Caco-2 (cell line): Measurements from ENCODE around the gene SIDT1. TPM values are rescaled to one million over a fixed set of nuclear protein-coding genes. Genes with fewer than 3 reads are reported as not detected.

Experiments used
- BruUV-seq: library from RNA; stranded (reverse); fragments of 400-500 nt; replicated peaks from 2 replicates; lab custom pipeline; 2021; lab: Mats Ljungman, UMichigan
- CTCF ChIA-PET: fragments of 300-600 bp; sonication (Branson Sonifier 250); formaldehyde crosslinking; loops from one replicate; lab custom pipeline; 2022; ENCODE audit warnings: antibody characterized with exemption; lab: Charles Lee
- POLR2A ChIA-PET: fragments of 300-600 bp; sonication (Branson Sonifier 250); formaldehyde crosslinking; loops from one replicate; lab custom pipeline; 2022; ENCODE audit warnings: antibody characterized with exemption; lab: Charles Lee
- DNase-seq, 2 experiments: peaks; one replicate each; pipeline versions ENCODE4 v3.0.0 to v3.0.0-alpha.2; 2020 to 2022
- H3K27me3 ChIP-seq: replicated peaks from 2 replicates; pipeline ENCODE4 v1.6.0; 2011; ENCODE audit warnings: low read length; ENCODE audit not compliant: control insufficient read depth, insufficient read depth
- H3K36me3 ChIP-seq: 2 replicates; pipeline ENCODE4 v1.5.1; 2011; ENCODE audit warnings: low read length; ENCODE audit not compliant: control insufficient read depth, insufficient read depth
- H3K4me1 ChIP-seq: fragments of 250-450 bp; sonication (Bioruptor Pico); 2 replicates; pipeline ENCODE4 v1.5.1; 2020; ENCODE audit warnings: mild to moderate bottlenecking
- H3K4me3 ChIP-seq: 2 replicates; pipeline ENCODE4 v1.5.1; 2011; ENCODE audit warnings: low read depth, mild to moderate bottlenecking, control low read depth, low read length
- H3K9me3 ChIP-seq: fragments of 250-450 bp; sonication (Bioruptor Pico); 2 replicates; pipeline ENCODE4 v1.5.1; 2020; ENCODE audit warnings: mild to moderate bottlenecking, moderate library complexity
- H3K27ac Mint-ChIP-seq: one replicate; pipeline ENCODE4 v1.8.0; 2022; ENCODE audit warnings: mixed read lengths; ENCODE audit not compliant: unreplicated experiment
- H3K27me3 Mint-ChIP-seq: one replicate; pipeline ENCODE4 v1.8.0; 2022; ENCODE audit warnings: mixed read lengths; ENCODE audit not compliant: insufficient read depth, unreplicated experiment
- H3K36me3 Mint-ChIP-seq: one replicate; pipeline ENCODE4 v1.8.0; 2022; ENCODE audit warnings: mild to moderate bottlenecking, mixed read lengths; ENCODE audit not compliant: insufficient read depth, unreplicated experiment
- H3K4me1 Mint-ChIP-seq: one replicate; pipeline ENCODE4 v1.8.0; 2022; ENCODE audit warnings: low read depth, mixed read lengths; ENCODE audit not compliant: unreplicated experiment
- H3K4me3 Mint-ChIP-seq: one replicate; pipeline ENCODE4 v1.8.0; 2022; ENCODE audit warnings: mild to moderate bottlenecking, moderate library complexity, mixed read lengths; ENCODE audit not compliant: unreplicated experiment
- H3K9me3 Mint-ChIP-seq: one replicate; pipeline ENCODE4 v1.8.0; 2022; ENCODE audit warnings: mixed read lengths; ENCODE audit not compliant: unreplicated experiment
- intact Hi-C: fragments of 100-400 bp; cut with micrococcal nuclease; formaldehyde crosslinking; loops from one replicate; pipeline ENCODE4 v1.10.0; 2022; ENCODE audit not compliant: unreplicated experiment
- total RNA-seq: library from RNA; stranded (reverse); gene quantifications from 2 replicates; pipeline ENCODE4 v1.2.3, GENCODE V29; 2022
- TF ChIP-seq, protein P1 (sequence below), 2 experiments: fragments of 200-600 bp in 1 of 2; IDR thresholded peaks; 1 replicate in 1 of 2; 2 replicates in 1 of 2; pipeline versions ENCODE4 v1.5.1 to v1.8.0; 2011 to 2022; ENCODE audit warnings: antibody characterized with exemption in 1 of 2, control low read depth in 1 of 2, inconsistent platforms in 1 of 2, low read depth in 1 of 2, low read length in 1 of 2, mild to moderate bottlenecking in 1 of 2, moderate library complexity in 1 of 2; ENCODE audit not compliant: insufficient read depth in 1 of 2, severe bottlenecking in 1 of 2, unreplicated experiment in 1 of 2

SIDT1 gene
- total RNA-seq, 1 experiment from 2014 or later, result 0.84 TPM

DNA sequence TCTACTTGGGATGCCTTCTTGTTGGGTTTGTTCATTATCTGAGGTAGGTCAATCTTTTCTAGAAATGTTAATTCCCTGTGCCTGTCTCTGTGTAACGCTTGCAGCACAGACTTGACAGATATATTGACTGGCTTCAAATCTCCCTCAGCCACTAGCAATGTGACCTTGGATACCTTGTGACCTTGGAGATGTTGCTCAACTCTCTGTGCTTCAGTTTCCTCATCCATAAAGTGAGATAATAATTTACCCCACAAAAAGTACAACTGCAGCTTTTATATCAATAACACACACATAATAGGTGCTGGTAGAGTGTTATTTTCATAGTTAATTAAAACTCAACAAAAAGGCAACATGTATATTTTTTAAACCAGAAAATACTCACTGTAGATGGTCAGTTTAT, 52.9 kb downstream of the SIDT1 start:
- Histone ChIP-seq H3K36me3 (no peaks in the 10 kb centered on the region), H3K27me3 (no peaks in the 10 kb centered on the region), H3K4me1 (peaks cover 10% of the 10 kb centered on the region), H3K4me3 (no peak overlapping the region), H3K9me3 (no peaks in the 10 kb centered on the region)
- Mint-ChIP-seq H3K4me1 (peaks cover 6% of the 10 kb centered on the region), H3K36me3 (no peaks in the 10 kb centered on the region), H3K9me3 (no peaks in the 10 kb centered on the region), H3K27me3 (no peaks in the 10 kb centered on the region), H3K27ac (no peak overlapping the region), H3K4me3 (no peak overlapping the region)
- TF ChIP-seq, protein P1, sequence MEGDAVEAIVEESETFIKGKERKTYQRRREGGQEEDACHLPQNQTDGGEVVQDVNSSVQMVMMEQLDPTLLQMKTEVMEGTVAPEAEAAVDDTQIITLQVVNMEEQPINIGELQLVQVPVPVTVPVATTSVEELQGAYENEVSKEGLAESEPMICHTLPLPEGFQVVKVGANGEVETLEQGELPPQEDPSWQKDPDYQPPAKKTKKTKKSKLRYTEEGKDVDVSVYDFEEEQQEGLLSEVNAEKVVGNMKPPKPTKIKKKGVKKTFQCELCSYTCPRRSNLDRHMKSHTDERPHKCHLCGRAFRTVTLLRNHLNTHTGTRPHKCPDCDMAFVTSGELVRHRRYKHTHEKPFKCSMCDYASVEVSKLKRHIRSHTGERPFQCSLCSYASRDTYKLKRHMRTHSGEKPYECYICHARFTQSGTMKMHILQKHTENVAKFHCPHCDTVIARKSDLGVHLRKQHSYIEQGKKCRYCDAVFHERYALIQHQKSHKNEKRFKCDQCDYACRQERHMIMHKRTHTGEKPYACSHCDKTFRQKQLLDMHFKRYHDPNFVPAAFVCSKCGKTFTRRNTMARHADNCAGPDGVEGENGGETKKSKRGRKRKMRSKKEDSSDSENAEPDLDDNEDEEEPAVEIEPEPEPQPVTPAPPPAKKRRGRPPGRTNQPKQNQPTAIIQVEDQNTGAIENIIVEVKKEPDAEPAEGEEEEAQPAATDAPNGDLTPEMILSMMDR (IDR thresholded peaks at IDR 0.05; ENCODE audit: insufficient read depth in 1 of 2, low read depth in 1 of 2, low read length in 1 of 2, severe bottlenecking in 1 of 2, unreplicated experiment in 1 of 2), result no peak
- no peak for DNase-seq
- intact Hi-C loops, result no loop called here
- BruUV-seq, result no TSS peak
- ChIA-PET CTCF (no interaction called here), POLR2A (no interaction called here)

DNA sequence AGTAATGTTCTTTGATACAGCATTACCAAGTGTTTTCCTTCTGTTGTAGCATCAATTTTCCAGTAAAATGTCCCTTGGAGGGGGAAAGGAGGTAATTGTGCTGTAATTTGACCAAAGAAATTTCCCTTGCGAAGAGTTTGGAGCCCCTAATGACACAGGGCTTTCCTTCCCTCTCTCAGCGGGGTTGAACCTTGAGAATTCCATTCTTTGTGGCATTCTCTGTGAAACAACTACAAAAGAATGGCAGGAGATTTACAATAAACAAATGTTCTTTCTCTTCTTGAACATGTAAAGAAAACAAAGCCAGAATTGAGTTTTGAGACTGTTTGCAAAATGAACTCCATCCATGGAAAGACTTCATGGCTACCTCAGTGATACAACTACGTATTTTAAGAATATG, 53.4 kb downstream of the SIDT1 start:
- H3K9me3 ChIP-seq, result no peaks in the 10 kb centered on the region
- no peaks in the 10 kb centered on the region for H3K36me3 ChIP-seq
- BruUV-seq, result no TSS peak
- H3K27me3 Mint-ChIP-seq, result no peaks in the 10 kb centered on the region
- no peak overlapping the region for H3K27ac Mint-ChIP-seq
- peaks cover 10% of the 10 kb centered on the region for H3K4me1 ChIP-seq
- TF ChIP-seq, protein P1 (IDR thresholded peaks at IDR 0.05; ENCODE audit: insufficient read depth in 1 of 2, low read depth in 1 of 2, low read length in 1 of 2, severe bottlenecking in 1 of 2, unreplicated experiment in 1 of 2), result no peak
- peaks cover 6% of the 10 kb centered on the region for H3K4me1 Mint-ChIP-seq
- no peaks in the 10 kb centered on the region for H3K27me3 ChIP-seq
- no peak for DNase-seq
- H3K4me3 Mint-ChIP-seq, result no peak overlapping the region
- no peak overlapping the region for H3K4me3 ChIP-seq
- no peaks in the 10 kb centered on the region for H3K36me3 Mint-ChIP-seq
- intact Hi-C loops, result no loop called here
- H3K9me3 Mint-ChIP-seq, result no peaks in the 10 kb centered on the region
- CTCF ChIA-PET, result no interaction called here
- POLR2A ChIA-PET, result no interaction called here

DNA sequence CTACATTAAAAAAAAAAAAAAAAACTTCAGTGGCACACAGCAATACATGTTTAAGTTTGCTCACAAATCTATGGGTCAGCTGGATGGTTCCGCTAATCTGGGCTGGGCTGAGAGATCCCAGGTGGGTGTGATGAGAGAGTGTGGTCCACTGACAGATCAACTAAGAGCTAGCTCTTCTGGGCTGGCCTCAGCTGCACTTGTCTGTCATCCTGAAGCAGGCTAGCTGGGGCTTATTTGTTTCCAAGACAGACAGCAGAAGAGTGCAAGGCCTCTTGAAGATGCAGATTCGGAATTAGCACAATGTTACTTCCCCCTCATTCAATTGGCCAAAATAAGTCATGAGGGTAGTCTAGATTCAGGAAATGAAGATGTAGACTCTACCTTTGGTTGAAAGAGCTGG, 56.5 kb downstream of the SIDT1 start:
- intact Hi-C loops, result no loop called here
- TF ChIP-seq, protein P1 (IDR thresholded peaks at IDR 0.05; ENCODE audit: insufficient read depth in 1 of 2, low read depth in 1 of 2, low read length in 1 of 2, severe bottlenecking in 1 of 2, unreplicated experiment in 1 of 2), result no peak
- Histone ChIP-seq H3K4me3 (no peak overlapping the region), H3K36me3 (no peaks in the 10 kb centered on the region), H3K9me3 (no peaks in the 10 kb centered on the region), H3K4me1 (peaks cover 3% of the 10 kb centered on the region), H3K27me3 (no peaks in the 10 kb centered on the region)
- CTCF ChIA-PET, result interaction anchor here (0.6 to 0.7 kb wide), 3 partner anchors 11 to 531 kb away, joined by 3 to 6 read pairs (median 4); no protein-coding TSS in a partner anchor
- Mint-ChIP-seq H3K27me3 (no peaks in the 10 kb centered on the region), H3K9me3 (no peaks in the 10 kb centered on the region), H3K4me3 (no peak overlapping the region), H3K27ac (no peak overlapping the region), H3K36me3 (no peaks in the 10 kb centered on the region), H3K4me1 (no peaks in the 10 kb centered on the region)
- POLR2A ChIA-PET, result no interaction called here
- DNase-seq, result no peak
- BruUV-seq, result no TSS peak
